NCI-H460 (cell line): ENCODE data around the gene IFFO2. TPM values are rescaled to one million over a fixed set of nuclear protein-coding genes. Genes with fewer than 3 reads are reported as not detected.

Source experiments
- DNase-seq: peaks from one replicate; pipeline ENCODE4 v3.0.0-alpha.2; 2016; ENCODE audit warnings: low read depth; ENCODE audit errors: extremely low read depth
- polyA plus RNA-seq: library from polyadenylated mRNA; depleted of rRNA; stranded (reverse); fragments of >200 nt; gene quantifications from 2 replicates; pipeline ENCODE4 v1.2.3, GENCODE V29; 2014; cell fraction: nucleus; rRNA removed
- total RNA-seq: library from RNA; depleted of rRNA; stranded (reverse); fragments of >200 nt; shearing (Covaris generic); gene quantifications from 2 replicates; pipeline ENCODE4 v1.2.3, GENCODE V29; 2014; rRNA removed

IFFO2 gene
- 14.1 and 15.5 TPM in 2 replicates for total RNA-seq
- polyA plus RNA-seq = 6.6 and 11.3 TPM in 2 replicates

DNA sequence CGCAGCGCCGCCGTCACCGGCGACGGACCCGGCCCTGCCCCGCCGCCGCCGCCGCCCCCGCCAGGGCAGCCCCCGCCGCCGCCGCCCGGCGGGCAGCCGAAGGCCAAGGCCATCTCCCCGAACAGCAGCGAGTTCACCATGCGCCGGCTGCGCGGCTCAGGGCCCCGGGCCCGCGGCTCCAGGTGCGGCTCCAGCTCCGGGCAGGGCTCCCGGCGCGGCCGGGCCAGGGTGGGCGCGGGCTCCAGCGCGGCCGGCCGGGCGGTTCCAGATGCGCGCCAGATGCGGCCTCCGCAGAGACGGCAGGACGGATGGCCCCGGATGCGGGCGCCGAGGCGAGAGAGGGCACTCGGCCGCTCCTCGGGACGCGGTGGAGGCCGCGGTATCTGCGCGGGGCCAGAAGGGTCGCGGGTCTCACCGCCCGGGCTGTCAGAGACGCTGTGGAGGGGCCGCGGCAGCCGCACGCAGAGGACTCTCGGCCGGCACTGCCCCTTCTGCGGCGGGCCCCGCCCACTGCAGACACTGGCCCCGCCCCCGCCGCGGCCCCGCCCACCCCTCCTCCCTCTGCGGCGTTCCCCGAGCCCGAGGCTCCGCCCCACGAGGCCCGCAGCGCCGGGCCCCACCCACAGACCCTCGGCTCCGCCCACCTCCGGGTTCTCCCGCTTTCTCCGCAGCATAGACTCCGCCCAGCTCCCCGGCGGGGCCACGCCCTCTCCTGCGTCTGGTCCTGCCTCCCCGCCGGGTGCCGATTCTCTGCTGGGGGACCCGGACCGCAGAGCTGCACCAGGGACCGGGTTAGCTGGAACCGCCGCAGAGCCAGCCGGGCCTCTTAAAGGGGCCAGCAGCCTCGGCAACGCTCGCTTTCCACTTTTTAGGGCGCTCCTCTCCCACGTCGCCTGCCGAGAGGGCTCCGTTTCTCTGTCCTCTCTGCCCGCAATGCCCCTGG, at the start of gene IFFO2:
IFFO2 (minus strand) TSS at position 484 of the 943 bp plus-strand sequence; CDS start at position 140, 344 bp downstream.
- peak; percentile 88 for DNase-seq

DNA sequence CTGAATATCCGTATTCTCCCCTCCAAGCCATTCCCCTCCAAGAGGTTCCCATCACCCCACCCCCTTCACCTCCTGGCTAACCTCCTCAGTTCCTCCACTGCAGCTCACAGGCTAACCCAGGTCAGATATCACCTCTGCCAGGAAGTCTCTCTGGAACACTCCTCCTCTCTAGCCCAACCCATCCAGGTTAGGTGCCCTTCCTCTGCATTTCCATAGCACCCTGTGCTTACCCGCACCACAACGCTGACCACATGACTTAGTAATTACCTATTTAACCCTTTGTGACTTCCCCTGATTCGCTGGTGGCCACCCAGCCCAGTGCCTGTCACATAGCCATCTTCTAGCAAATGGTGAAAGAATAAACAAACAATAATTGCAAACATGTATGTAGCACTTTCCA, 49.5 kb upstream of the IFFO2 start:
- DNase-seq = no peak

DNA sequence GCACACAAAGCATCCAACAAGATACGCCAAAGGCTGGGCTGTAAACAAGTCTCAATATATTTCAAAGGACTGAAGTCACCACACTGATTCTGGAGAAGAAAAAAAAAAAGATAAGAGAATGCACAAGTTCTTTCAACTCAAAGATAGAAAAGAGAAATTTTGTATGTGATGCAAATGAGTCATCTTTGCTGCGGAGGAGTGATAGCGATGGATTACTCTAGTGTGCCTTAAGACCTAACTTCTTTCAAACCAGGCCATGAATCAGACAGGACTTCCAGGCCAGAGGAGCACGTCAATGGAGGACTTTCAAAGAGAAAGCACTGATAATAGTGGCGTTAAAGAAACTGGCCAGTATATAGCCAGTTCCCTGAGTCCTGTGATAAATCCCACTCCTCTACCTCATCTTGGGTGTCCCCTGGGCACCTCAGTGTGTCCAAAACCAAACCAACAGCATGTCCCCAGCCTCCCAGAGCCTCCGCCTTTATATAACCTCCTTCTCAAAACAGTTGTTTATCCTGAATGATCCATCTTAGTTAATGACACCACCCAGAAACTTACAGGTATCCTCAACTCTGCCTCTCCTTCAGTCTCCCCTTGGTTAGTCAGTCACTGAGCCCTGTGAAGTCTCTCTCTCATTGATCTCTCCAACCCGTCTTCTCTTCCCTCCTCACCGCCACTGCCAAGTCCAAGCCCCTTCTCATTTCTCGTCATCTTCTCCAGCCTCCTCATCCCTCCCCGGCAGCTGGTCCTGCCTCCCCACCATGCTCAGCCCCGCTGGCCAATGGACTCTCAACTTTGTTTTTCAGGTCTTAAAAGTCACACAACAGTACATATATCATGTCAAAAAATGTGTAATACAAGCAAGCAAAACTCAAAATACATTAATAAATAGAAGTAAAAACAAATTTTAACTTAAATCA, 47.2 kb upstream of the IFFO2 start:
- no peak for DNase-seq

DNA sequence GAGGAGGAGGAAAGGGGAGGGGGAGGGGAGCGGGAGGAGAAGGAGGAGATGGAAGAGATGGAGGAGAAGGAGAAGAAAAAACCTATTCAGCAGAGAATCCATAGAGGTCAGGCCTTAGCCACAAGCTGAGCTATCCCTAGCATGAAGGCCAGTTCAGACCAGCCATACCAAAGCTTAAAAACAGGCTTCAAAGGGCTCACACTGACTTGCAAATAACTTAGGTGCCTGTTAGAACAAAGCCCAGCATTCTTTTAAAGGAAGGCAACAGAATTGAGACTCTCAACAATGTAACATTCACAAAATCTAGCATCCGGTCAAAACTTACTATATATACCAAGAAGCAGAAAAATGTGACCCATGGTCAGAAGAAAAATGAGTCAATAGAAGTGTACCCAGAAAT, 43.6 kb upstream of the IFFO2 start:
- no peak for DNase-seq

DNA sequence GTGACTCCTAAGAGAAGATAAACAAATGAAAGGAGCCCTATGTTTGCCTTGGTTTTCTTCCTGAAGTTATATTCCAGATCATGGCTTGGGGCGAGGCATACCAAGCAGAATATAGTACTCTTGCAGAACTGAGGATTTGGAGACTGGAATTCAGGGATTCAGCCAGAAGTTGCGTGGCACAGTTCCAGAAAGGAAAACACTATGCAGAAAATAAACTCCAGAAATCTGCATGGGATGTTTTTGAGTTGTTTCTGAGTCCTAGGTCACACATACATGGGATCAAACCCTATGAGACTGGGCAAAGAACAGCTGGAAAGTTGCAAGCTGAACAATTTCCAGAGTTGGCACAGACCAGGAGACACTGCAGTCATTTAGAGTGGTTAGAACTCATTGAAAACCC, 42.9 kb upstream of the IFFO2 start:
- DNase-seq = no peak

DNA sequence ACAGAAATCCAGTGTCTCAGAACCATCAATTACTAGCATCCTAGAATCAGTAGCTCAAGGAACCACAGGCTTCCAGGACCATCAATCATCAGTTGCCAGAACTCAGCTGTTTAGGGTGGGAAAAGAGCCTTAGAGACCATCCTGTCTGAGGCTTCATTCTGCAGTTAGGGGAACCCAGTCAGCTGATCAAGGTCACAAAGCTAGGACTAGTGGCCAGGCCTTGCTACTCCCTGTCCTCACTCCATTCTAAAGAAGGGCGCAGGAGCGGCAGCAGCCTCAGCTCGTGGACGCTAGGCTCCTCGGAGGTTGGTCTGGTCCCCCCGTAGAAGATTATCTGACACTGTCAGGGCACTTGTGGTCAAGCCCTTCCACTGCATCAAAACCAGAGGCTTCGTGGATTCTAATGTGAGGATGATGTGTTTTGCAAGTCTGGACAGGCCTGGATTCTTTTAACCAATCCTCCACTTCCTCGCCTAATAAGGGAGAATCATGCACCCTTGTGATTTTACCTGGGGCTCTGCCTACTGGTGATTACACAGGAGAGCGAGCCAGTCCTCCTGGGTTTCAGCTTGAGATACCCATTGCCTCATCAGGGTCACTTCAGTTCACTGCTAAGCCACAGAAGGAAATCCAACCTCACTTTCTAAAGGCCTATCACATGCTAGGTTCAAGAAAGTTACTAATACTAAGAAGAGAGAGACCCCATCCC, 41.7 kb upstream of the IFFO2 start:
- DNase-seq = no peak

DNA sequence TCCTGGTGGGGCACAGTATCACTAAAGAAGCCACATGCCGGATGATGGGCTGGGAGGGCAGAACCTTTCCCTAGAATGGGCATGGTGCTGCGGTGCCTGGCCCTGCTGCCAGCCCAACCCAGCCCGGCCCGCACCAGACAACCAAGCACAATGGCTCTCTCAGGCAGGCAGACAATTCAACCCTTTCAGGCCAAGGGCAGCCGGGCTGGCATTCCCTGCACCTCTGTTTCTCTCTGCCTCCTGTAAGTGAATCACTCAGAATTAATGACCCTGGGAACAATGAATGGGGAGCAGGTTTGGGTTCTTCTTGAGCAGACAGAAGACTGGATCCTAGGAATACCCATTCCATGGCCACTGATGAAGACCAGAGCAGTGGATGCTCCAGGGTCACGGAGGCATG, 41.0 kb upstream of the IFFO2 start:
- no peak for DNase-seq

DNA sequence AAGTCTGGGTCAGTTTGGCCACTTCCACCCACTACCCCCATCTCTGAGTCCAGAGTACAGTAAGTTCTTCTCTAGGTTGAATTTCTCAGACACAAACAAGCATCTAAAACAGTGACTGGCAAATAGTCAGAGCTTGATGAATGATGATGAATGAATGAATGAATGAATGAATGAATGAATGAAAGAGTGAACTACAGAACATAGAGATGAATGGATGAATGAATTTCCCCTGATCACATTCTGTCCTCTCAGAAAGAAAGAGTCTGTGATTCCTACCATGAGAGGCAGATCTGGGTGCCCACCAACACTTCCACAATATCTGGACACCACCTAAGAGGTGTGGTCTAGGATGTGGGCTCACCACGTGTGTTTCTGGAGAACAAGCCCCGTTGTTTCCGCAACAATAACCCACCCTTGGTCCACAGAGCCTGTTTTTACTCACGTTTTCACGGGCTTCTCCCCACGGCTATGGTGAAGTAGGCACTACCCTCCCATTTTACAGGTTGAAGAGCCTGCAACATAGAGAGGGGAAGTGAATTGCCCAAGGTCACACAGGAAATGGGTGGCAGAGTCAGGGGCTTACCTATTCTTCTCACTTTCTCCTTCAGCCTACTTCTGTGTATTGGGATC, 40.2 kb upstream of the IFFO2 start:
- DNase-seq = no peak

DNA sequence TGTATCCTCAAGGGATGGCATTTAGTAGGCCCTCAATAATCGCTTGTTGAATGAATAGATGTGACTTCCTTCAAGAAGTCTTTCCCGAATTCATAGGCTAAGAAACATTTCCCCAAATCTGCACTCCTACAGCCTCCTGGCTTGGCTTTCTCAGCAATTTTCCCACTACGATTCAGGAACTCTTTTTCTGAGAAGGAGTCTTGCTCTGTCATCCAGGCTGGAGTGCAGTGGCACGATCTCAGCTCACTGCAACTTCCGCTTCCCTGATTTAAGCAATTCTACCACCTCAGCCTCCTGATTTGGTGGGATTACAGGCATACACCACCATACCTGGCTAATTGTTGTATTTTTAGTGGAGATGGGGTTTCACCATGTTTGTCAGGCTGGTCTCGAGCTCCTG, 37.9 kb upstream of the IFFO2 start:
- no peak for DNase-seq

DNA sequence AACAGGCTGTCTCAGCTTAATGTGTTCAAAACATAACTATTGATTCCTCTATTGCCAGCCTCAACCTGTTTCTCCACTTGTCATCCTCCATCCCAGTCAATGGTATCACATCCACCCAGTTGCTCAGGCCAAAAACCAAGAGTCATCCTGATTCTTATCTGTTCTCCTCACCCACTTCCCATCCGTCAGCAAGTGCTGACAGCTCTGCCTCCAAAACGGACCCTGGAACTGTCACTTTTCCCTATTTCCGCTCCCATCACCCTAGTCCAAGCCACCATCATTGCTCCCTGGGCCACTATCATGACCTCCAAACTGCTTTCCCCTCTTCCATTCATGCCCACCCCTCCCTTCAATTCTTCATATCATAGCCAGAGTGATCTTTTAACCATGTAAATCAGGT, 36.2 kb upstream of the IFFO2 start:
- no peak for DNase-seq

DNA sequence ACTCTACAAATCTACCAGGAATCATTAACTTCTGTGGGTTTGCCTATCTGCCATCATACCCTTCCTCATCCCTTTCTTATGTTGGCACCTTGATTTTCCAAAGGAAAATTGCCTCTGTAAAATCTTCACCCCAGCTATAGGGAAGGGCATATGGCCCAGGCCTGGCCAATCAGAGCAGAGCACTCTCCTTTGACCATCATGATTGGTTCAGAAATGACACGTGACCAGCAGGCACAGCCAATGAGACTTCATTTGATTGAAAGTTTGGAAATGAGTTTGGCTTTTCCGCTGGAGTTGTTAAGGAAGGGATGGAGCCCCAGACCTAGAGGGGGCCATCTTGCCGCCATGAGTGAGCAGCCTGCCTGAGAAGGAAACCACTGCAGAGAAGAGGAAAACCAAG, 35.1 kb upstream of the IFFO2 start:
- DNase-seq = no peak

DNA sequence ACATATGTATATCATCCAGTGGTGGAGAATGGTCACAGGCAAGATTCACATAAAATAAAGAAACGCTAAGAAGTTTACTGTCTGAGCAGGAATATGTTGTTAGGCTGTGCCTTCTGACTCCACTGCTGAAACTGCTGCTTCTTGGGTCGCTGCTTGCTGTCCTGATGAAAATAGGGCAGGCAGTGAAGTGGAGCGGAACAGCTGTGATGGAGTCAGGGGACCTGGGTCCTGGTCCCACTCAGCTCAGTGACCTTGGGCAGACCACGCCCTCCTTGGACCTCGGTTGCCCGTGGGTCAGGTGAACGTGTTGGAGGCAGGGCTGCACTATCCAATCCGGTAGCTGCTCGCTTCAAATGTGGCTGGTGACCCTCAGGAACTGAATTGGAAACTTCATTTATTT, 33.4 kb upstream of the IFFO2 start:
- DNase-seq = no peak

DNA sequence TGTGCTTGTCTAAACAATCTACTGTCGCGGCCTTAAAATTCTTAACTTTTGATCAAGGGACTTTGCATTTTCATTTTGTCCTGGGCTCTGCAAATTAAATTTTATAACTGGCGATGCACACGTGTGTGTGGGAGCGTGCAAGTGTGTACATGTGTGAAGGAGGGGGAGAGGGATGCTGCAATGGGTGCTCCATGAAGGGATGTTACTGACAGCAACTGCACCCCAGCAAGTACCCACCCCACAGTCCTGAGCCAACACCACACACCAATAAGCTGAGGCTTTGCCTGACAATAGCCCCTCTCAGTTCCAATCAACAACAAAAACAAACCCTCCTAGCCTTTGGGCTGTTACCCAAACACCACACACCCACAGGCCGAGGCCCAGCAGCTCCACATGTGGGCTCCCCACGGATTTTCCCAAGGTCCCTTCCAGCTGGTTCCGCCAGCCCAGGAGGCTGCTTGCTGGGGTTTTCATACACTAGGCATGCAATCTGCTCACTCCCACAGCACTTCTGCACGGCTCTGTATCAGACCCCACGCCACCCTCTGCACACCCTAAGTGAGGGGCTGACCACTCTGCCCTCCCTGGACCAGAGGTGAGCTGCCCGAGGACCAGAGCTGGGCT, 32.8 kb upstream of the IFFO2 start:
- DNase-seq = no peak

DNA sequence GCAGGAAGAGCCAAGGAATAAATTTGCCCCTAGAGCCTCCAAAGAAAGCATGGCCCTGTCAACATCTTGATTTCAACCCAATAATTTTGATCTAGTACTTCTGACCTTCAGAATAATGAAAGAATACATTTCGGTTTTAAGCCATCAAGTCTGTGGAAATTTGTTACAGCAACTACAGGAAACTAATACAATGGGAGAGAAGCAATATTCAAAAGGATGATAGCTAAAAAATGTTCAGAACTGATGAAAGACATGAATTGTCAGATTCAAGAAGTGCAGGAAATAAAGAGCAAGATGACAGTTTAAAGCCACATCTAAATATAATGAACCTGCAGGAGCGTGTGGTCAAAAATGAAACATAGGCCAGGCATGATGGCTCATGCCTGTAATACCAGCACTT, 24.8 kb upstream of the IFFO2 start:
- DNase-seq = no peak

DNA sequence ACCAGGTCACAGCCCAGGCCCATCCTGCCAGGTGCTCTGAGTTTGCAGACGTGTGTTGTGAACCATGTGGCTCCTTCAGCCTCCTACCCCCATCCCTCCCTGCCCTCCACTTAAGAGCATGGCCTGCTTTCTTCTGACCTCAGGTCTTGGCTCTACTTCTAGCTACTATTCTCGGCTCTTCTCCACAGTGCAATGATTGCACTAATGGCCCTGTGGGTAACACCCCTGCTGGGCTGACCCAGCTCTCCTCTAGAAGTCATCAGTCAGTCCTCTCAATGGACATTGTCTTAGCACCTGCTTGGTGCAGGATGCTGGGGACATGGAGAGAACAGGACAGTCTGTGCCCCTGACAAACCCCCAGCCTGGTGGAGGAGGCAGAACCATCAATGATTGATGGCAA, 22.2 kb upstream of the IFFO2 start:
- DNase-seq = no peak

DNA sequence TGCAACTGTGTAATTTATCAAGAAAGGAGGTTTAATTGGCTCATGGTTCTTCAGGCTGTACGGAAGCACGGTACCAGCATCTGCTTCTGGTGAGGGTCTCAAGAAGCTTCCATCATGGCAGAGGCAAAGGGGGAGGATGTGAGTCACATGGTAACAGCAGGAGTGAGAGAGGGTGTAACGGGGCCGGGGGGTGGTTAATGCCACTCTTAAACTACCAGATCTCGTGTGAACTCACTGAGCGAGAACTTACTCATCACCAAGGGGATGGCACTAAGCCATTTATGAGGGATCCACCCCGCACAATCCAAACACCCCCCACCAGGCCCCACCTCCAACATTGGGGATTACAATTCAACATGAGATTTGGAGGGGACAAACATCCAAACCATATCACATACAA, 21.0 kb upstream of the IFFO2 start:
- DNase-seq = no peak

DNA sequence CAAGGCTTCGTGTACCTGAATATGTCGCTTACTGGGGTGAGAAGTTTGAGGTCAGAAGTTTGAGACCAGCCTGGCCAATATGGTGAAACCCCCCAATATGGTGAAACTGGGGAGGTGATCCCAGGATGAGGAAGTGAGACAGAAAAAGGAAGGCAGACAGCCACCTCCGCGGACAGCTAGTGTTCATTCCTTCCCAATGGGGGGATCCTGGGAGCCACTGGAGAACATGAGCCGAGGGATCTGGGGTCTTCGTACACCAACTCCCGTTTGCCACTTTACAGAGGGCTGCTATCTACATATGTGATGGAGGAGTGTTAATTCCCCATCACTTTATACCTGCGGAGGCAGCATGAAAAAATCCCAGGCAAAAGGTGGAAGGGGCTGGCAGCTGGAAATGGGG, 19.6 kb upstream of the IFFO2 start:
- DNase-seq = no peak

DNA sequence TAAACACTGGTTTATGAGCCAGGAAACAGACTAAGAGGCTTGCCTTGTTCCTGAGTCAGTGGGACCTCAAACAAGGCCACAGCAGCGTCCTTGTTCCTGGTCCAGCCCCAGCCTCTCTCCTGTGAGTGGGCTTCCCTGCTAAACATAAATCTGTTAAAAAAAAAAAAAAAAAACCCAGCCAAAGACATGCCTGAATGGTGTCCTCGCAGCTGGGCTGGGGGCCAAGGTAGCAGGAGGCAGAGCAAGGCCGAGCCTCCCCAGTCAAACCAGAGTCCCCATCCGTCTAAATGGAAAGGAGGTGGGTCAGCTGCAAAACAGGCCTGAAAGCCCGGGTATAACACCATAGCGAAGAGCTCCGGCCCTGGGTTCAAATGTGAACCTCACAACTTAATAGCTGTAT, 18.1 kb upstream of the IFFO2 start:
- DNase-seq = no peak

DNA sequence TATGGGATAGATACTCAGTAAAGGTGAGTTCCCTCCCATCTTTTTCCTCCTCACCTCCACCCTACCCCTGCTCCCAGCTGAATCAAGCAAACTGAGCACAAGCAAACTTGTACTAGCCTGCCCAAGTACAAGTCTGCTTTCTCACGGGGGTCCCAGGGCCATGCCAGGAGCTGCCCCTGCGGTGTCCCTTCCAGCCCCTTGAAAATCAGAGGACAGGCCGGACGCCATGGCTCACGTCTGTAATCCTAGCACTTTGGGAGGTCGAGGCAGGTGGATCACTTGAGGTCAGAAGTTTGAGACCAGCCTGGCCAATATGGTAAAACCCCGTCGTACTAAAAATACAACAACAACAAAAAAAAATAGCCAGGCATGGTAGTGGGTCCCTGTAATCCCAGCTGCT, 17.5 kb upstream of the IFFO2 start:
- DNase-seq = no peak

DNA sequence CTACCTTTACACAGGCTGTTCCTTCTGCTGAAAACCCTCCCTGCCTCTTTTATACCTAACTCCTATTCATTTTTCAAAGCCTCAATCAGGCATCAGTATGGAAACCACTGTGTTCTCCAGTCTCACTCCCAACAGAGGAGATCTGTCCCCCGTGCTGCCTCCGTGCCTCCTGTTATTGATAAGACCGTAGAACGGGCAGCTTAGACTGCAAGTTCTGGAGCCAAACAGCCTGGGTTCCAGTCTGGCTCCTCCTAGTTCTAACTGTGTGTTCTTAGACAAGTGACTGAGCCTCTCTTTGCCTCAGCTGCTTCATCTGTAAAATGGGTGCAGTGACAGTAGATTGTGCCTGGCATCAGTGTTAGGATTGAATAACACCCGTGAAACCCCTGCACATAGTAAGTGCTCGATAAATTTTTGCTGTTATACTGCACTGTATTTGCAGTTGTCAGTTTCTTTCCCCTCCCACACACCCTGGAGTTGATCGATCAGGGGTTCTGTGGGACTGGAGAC, 17.0 kb upstream of the IFFO2 start:
- DNase-seq = no peak
